PC-3 (cell line): ENCODE data around the gene CEND1.

Source experiments
- CTCF ChIP-seq: fragments of 300-600 bp; sonication (generic); conservative IDR thresholded peaks from 2 replicates; pipeline ENCODE4 v1.5.1; 2017; ENCODE audit warnings: antibody characterized with exemption, low read depth, mild to moderate bottlenecking, low read length
- EZH2 ChIP-seq: fragments of 300-600 bp; sonication (generic); IDR thresholded peaks from one replicate; pipeline ENCODE4 v1.6.1; 2017; ENCODE audit warnings: antibody characterized with exemption, mild to moderate bottlenecking, low read length; ENCODE audit not compliant: unreplicated experiment
- EZH2phosphoT487 ChIP-seq: fragments of 300-600 bp; sonication (generic); IDR thresholded peaks from 2 replicates; pipeline ENCODE4 v1.6.1; 2018; ENCODE audit warnings: mild to moderate bottlenecking, antibody characterized with exemption, low read length, borderline replicate concordance

- no peak for TF ChIP-seq CTCF
- TF ChIP-seq EZH2phosphoT487 = no peak
- no peak for TF ChIP-seq EZH2
Measured at GRCh38 chr11:792535-792821, 2.6 kb upstream of the CEND1 start.
